ENCODE data around the gene CDH13.
A peak's percentile ranks its signal among the peaks of the same experiment; 100 is the strongest.

The CDH13 gene

DNA sequence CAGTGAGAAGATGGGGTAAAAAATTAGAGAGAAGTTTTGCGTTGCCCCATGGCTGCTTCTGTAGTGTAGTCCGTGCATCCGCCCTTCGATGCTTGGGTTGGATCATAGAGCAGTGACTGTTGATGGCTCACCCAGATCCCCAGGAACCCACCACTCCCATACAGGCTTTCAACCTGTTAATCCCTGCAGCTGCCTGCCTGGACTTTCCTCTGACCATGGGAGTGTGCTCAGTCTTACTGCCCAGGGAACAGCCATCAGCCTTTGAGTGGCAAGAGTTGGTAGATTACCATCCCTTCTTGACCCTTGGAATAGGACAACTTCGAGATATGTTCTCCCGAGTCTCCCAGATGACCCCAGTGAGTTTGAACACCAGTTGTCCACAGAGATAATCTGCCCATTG is 881.5 kb downstream of the CDH13 start:
- Histone ChIP-seq H3K9me3 (ENCODE audit: control insufficient read depth, low read length) (no peaks in the 10 kb centered on the region), H3K4ac (ENCODE audit: low read depth in 1 of 2, low read length in 2 of 2) (no peak overlapping the region), H3K23ac (ENCODE audit: low read length in 2 of 2) (no peak overlapping the region), H2BK15ac (ENCODE audit: low read depth, poor library complexity, severe bottlenecking) (no peak overlapping the region), H4K8ac (ENCODE audit: low read length) (no peak overlapping the region), H2AK5ac (ENCODE audit: low read length, severe bottlenecking) (no peak overlapping the region), H2AFZ (ENCODE audit: low read depth, low read length) (no peak overlapping the region), H3K9ac (ENCODE audit: low read length) (no peak overlapping the region), H3K79me1 (replicated peaks; ENCODE audit: low read length, poor library complexity, severe bottlenecking) (no peaks in the 10 kb centered on the region), H3K36me3 (ENCODE audit: control insufficient read depth in 1 of 2, insufficient read depth in 2 of 2, low read depth in 1 of 2, low read length in 2 of 2) (no peaks in the 10 kb centered on the region), H2BK120ac (ENCODE audit: low read depth, low read length) (no peak overlapping the region), H3K18ac (ENCODE audit: low read depth in 1 of 2, low read length in 2 of 2) (no peak overlapping the region), H3K4me3 (ENCODE audit: insufficient read depth in 1 of 2, low read depth in 1 of 2, low read length in 2 of 2) (no peak overlapping the region), H3K4me1 (ENCODE audit: control insufficient read depth, insufficient read depth, low read depth, low read length) (no peaks in the 10 kb centered on the region), H2BK12ac (ENCODE audit: low read length in 2 of 2) (no peak overlapping the region), H3K14ac (ENCODE audit: low read length in 2 of 2) (no peak overlapping the region), H4K91ac (ENCODE audit: low read length) (no peak overlapping the region), H3K27me3 (ENCODE audit: control insufficient read depth in 1 of 2, insufficient read depth in 1 of 2, low read length in 2 of 2) (no peaks in the 10 kb centered on the region), H2BK5ac (ENCODE audit: low read depth, low read length, poor library complexity, severe bottlenecking) (no peak overlapping the region), H3K27ac (ENCODE audit: low read length, poor library complexity, severe bottlenecking) (no peak overlapping the region), H3K4me2 (ENCODE audit: low read length, poor library complexity, severe bottlenecking) (no peak overlapping the region)
- DNase-seq = no peak
- 96% methylated on average over 6 of the region's 6 CpGs for WGBS

DNA sequence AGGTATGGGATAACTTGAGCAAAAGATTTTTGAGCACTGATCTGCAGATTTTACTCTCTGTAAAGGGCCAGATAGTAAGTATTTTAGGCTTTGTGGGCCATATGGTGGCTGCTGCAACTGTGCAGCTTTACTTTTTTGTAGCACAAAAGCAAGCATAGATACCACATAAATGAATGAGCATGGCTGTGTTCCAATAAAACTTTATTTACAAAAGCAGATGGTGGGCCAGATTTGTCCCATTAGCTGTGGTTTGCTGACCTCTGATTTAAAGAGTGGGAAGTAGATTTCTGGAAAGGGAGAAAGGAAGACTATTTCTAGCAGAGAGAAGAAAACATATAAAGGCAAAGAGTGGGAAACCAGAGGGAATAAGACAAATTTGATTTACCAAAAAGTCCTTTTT is 882.5 kb downstream of the CDH13 start:
- no peak overlapping the region for H4K91ac ChIP-seq (ENCODE audit: low read length)
- H2BK120ac ChIP-seq (ENCODE audit: low read depth, low read length) = no peak overlapping the region
- H3K4me1 ChIP-seq (ENCODE audit: control insufficient read depth, insufficient read depth, low read depth, low read length) = no peaks in the 10 kb centered on the region
- no peak overlapping the region for H2BK15ac ChIP-seq (ENCODE audit: low read depth, poor library complexity, severe bottlenecking)
- H2BK5ac ChIP-seq (ENCODE audit: low read depth, low read length, poor library complexity, severe bottlenecking) = no peak overlapping the region
- no peak overlapping the region for H2AFZ ChIP-seq (ENCODE audit: low read depth, low read length)
- no peak overlapping the region for H3K14ac ChIP-seq (ENCODE audit: low read length in 2 of 2)
- H3K4me2 ChIP-seq (ENCODE audit: low read length, poor library complexity, severe bottlenecking) = no peak overlapping the region
- no peak overlapping the region for H3K4me3 ChIP-seq (ENCODE audit: insufficient read depth in 1 of 2, low read depth in 1 of 2, low read length in 2 of 2)
- no peak overlapping the region for H4K8ac ChIP-seq (ENCODE audit: low read length)
- no peaks in the 10 kb centered on the region for H3K79me1 ChIP-seq (replicated peaks; ENCODE audit: low read length, poor library complexity, severe bottlenecking)
- H3K9ac ChIP-seq (ENCODE audit: low read length) = no peak overlapping the region
- no peak overlapping the region for H3K23ac ChIP-seq (ENCODE audit: low read length in 2 of 2)
- H2BK12ac ChIP-seq (ENCODE audit: low read length in 2 of 2) = no peak overlapping the region
- no peaks in the 10 kb centered on the region for H3K27me3 ChIP-seq (ENCODE audit: control insufficient read depth in 1 of 2, insufficient read depth in 1 of 2, low read length in 2 of 2)
- H2AK5ac ChIP-seq (ENCODE audit: low read length, severe bottlenecking) = no peak overlapping the region
- DNase-seq = no peak
- no peak overlapping the region for H3K4ac ChIP-seq (ENCODE audit: low read depth in 1 of 2, low read length in 2 of 2)
- H3K27ac ChIP-seq (ENCODE audit: low read length, poor library complexity, severe bottlenecking) = no peak overlapping the region
- H3K36me3 ChIP-seq (ENCODE audit: control insufficient read depth in 1 of 2, insufficient read depth in 2 of 2, low read depth in 1 of 2, low read length in 2 of 2) = no peaks in the 10 kb centered on the region
- H3K9me3 ChIP-seq (ENCODE audit: control insufficient read depth, low read length) = no peaks in the 10 kb centered on the region
- no peak overlapping the region for H3K18ac ChIP-seq (ENCODE audit: low read depth in 1 of 2, low read length in 2 of 2)

DNA sequence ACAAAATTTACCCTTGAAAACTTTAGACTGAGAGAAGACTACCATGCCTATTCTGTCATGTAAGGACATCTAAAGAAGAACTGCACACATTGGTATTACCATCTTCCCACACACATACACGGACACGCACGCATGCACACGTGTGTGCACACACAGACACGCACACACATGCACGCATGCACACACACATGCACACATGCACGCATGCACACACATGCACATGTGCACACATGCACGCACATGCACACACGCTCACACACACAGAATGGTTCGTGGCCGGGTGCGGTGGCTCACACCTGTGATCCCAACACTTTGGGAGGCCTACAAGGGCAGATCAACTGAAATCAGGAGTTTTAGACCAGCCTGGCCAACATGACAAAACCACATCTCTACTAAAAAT is 884.1 kb downstream of the CDH13 start:
- no peak overlapping the region for H3K18ac ChIP-seq (ENCODE audit: low read depth in 1 of 2, low read length in 2 of 2)
- WGBS = 91% methylated on average over 12 of the region's 12 CpGs
- no peak overlapping the region for H3K4me2 ChIP-seq (ENCODE audit: low read length, poor library complexity, severe bottlenecking)
- H3K23ac ChIP-seq (ENCODE audit: low read length in 2 of 2) = no peak overlapping the region
- no peaks in the 10 kb centered on the region for H3K79me1 ChIP-seq (replicated peaks; ENCODE audit: low read length, poor library complexity, severe bottlenecking)
- H3K36me3 ChIP-seq (ENCODE audit: control insufficient read depth in 1 of 2, insufficient read depth in 2 of 2, low read depth in 1 of 2, low read length in 2 of 2) = no peaks in the 10 kb centered on the region
- H2AFZ ChIP-seq (ENCODE audit: low read depth, low read length) = no peak overlapping the region
- no peak overlapping the region for H2AK5ac ChIP-seq (ENCODE audit: low read length, severe bottlenecking)
- no peak overlapping the region for H4K8ac ChIP-seq (ENCODE audit: low read length)
- H3K9me3 ChIP-seq (ENCODE audit: control insufficient read depth, low read length) = no peaks in the 10 kb centered on the region
- H3K14ac ChIP-seq (ENCODE audit: low read length in 2 of 2) = peak overlapping the region in 1 of 2 experiments; percentile 23
- no peak overlapping the region for H3K27ac ChIP-seq (ENCODE audit: low read length, poor library complexity, severe bottlenecking)
- H3K4me1 ChIP-seq (ENCODE audit: control insufficient read depth, insufficient read depth, low read depth, low read length) = no peaks in the 10 kb centered on the region
- no peak overlapping the region for H2BK12ac ChIP-seq (ENCODE audit: low read length in 2 of 2)
- no peak overlapping the region for H2BK120ac ChIP-seq (ENCODE audit: low read depth, low read length)
- H2BK15ac ChIP-seq (ENCODE audit: low read depth, poor library complexity, severe bottlenecking) = no peak overlapping the region
- no peak overlapping the region for H2BK5ac ChIP-seq (ENCODE audit: low read depth, low read length, poor library complexity, severe bottlenecking)
- H4K91ac ChIP-seq (ENCODE audit: low read length) = no peak overlapping the region
- H3K4ac ChIP-seq (ENCODE audit: low read depth in 1 of 2, low read length in 2 of 2) = no peak overlapping the region
- no peak for DNase-seq
- no peaks in the 10 kb centered on the region for H3K27me3 ChIP-seq (ENCODE audit: control insufficient read depth in 1 of 2, insufficient read depth in 1 of 2, low read length in 2 of 2)
- no peak overlapping the region for H3K9ac ChIP-seq (ENCODE audit: low read length)
- no peak overlapping the region for H3K4me3 ChIP-seq (ENCODE audit: insufficient read depth in 1 of 2, low read depth in 1 of 2, low read length in 2 of 2)

DNA sequence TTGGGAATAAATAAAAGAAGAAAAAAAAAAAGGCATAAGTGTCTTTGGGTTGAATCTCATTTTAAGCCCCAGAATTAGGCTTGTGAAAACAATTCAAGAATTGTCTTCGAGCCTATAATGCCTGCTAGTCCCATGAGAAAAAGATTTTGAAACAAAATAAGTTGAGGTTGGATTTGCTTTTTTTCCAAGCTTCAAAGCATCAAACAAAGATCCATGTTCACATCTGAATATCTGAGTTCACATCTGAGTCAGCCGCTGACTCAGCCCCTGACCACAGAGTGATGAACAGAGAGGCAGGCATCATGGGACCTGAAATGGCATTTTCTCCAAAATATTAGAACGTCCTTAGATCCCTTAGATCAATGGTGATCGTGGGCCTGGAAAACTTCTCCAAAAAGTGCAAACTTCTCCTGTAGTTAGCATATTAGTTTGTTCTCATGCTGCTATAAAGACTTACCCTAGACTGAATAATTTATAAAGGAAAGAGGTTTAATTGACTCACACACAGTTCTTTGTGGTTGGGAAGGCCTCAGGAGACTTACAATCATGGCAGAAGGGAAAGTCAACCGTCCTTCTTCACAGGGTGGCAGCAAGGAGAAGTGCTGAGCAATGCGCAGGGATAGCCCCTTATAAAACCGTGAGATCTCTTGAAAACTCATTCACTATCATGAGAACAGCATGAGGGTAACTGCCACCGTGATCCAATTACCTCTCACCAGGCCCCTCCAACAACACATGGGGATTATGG is 886.4 kb downstream of the CDH13 start:
- Histone ChIP-seq H2BK5ac (ENCODE audit: low read depth, low read length, poor library complexity, severe bottlenecking) (peak overlapping the region; percentile 54), H3K79me1 (replicated peaks; ENCODE audit: low read length, poor library complexity, severe bottlenecking) (no peaks in the 10 kb centered on the region), H3K23ac (ENCODE audit: low read length in 2 of 2) (no peak overlapping the region), H2BK12ac (ENCODE audit: low read length in 2 of 2) (no peak overlapping the region), H3K4ac (ENCODE audit: low read depth in 1 of 2, low read length in 2 of 2) (no peak overlapping the region), H3K4me2 (ENCODE audit: low read length, poor library complexity, severe bottlenecking) (no peak overlapping the region), H3K14ac (ENCODE audit: low read length in 2 of 2) (no peak overlapping the region), H3K9me3 (ENCODE audit: control insufficient read depth, low read length) (peaks cover 10% of the 10 kb centered on the region), H3K18ac (ENCODE audit: low read depth in 1 of 2, low read length in 2 of 2) (no peak overlapping the region), H3K27ac (ENCODE audit: low read length, poor library complexity, severe bottlenecking) (peak overlapping the region; percentile 63), H2AK5ac (ENCODE audit: low read length, severe bottlenecking) (no peak overlapping the region), H2AFZ (ENCODE audit: low read depth, low read length) (no peak overlapping the region), H3K27me3 (ENCODE audit: control insufficient read depth in 1 of 2, insufficient read depth in 1 of 2, low read length in 2 of 2) (no peaks in the 10 kb centered on the region), H3K4me1 (ENCODE audit: control insufficient read depth, insufficient read depth, low read depth, low read length) (no peaks in the 10 kb centered on the region), H3K36me3 (ENCODE audit: control insufficient read depth in 1 of 2, insufficient read depth in 2 of 2, low read depth in 1 of 2, low read length in 2 of 2) (no peaks in the 10 kb centered on the region), H4K8ac (ENCODE audit: low read length) (no peak overlapping the region), H3K9ac (ENCODE audit: low read length) (peak overlapping the region; percentile 46), H3K4me3 (ENCODE audit: insufficient read depth in 1 of 2, low read depth in 1 of 2, low read length in 2 of 2) (no peak overlapping the region), H2BK15ac (ENCODE audit: low read depth, poor library complexity, severe bottlenecking) (no peak overlapping the region), H2BK120ac (ENCODE audit: low read depth, low read length) (no peak overlapping the region), H4K91ac (ENCODE audit: low read length) (no peak overlapping the region)
- WGBS = 25% methylated on average over 5 of the region's 8 CpGs
- DNase-seq = peak; percentile 83
